C1 segment of cervical spinal cord (tissue), 14 donors: Measurements from ENCODE around the gene WAC.
A peak's percentile ranks its signal among the peaks of the same experiment; 100 is the strongest.

ENCODE experiments used
- DNase-seq, 14 donors: peaks; one replicate each; lab custom pipeline; 2025; lab: John Stamatoyannopoulos, UW

WAC gene

DNA sequence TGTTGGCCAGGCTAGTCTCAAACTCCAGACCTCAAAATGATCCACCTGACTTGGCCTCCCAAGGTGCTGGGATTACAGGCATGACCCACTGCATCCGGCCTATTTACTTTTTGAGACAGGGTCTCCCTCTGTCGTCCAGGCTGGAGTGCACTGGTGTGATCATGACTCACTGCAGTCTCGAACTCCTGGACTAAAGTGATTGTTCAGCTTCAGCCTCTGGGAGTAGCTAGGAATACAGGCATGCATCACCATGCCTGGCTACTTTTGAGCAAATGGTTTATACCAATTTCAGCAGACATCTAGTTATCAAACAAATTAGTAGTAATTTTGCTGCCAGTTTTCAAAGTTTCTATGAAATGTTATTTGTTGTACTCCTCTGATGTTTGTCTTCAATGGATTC, 2.2 kb upstream of the WAC start:
- DNase-seq = no peak

DNA sequence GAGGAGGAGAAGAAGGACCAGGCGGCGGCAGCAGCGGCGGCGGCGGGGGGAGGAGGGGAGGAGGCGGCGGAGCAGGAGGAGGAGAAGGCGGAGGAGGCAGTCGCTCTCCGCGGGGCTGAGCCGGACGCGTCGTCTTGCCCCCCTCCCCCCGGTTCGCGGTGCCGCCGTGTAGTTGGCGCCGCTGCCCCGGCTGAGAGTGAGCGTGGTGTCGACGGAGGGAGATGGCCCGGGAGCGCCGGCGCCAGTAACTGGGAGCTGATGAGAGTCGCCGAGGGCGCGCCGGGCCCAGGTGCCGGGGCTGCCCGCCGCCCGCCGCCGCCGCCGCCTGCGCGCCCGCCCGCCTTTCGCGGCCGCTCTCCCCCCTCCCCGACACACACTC, 257 bp downstream of the WAC start:
- DNase-seq = no peak

DNA sequence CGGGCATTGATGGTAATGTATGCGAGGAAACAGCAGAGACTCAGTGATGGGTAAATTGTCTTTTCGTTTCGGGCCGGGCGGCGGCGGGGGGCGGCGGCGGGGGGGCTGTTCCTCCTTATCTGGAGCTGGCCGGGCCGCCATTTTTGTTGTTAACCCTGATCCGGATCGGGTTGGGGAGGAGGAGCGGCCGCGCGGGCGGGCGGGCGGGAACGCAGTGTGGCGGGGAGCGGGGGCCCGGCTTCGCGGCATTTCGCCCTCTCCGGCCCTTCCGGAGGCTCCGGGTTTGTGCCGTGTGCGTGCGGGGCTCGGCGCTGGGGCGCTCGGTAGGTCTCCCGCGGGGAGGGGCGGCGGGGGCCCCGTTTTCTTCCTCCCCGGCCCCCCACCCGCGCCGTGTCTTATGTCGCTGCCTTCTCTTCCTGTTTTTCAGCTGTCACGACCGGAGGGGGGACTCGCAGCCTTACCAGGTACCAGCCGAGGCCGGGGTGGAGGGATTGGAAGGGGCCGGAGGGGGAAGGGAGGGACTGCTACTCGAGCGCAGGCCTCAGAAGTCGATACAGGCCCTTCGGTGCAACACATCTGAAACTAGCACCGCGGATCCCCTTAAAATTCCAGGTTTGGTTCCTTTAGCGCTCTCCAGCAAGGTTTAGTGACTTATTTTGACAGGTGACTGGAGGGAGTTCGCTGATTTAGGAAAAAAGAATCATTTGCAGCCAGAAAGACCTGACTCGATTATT, 820 bp downstream of the WAC start:
- DNase-seq = peak in 12 of 14 donors; percentile 47 to 86 (median 70)

DNA sequence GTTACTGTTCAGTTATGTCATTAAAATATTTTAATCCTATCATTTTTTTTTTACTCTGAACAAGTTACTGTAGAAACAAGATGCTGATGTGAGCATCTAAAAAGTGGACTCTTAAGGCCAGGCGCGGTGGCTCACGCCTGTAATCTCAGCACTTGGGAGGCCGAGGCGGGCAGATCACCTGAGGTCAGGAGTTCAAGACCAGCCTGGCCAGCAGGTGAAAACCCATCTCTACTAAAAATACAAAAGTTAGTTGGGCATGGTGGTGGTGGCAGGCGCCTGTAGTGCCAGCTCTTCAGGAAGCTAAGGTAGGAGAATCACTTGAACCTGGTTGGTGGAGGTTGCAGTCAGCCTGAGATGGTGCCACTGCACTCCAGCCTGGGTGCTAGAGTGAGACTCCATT, 2.9 kb downstream of the WAC start:
- no peak for DNase-seq

DNA sequence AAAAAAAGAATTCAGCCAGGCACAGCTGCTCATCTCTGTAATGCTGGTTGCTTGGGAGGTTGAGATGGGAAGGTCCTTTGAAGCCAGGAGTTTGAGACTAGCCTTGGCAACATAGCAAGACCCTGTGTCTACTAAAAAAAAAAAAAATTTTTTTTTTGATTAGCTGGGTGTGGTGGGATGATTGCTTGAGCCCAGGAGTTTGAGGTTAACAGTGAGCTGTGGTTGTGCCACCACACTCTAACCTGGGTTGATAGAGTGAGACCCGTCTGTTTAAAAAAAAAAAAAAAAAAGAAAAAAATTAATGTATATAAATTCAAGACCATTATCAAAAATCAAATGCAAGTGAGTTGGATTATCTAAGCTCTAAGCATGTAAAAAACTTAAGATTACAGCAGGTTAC, 5.7 kb downstream of the WAC start:
- no peak for DNase-seq

DNA sequence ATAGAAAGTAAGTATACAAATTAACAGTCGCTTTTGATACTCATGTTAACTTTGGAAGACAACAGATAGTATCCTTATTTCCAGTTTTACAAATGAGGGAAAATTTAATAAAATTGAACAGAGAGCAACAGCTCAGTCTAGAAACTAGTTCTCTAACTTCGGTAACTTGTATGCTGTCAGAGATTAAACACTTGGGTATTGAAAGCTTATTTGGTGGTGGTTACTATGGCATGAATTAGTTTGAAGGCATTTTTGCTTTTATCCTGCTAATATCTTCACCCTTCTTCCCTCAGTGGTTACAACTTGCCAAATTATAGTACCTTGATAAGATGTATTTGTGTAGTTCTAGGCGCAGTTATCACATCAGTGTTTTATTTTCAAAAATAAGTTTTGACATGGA, 7.2 kb downstream of the WAC start:
- no peak for DNase-seq

DNA sequence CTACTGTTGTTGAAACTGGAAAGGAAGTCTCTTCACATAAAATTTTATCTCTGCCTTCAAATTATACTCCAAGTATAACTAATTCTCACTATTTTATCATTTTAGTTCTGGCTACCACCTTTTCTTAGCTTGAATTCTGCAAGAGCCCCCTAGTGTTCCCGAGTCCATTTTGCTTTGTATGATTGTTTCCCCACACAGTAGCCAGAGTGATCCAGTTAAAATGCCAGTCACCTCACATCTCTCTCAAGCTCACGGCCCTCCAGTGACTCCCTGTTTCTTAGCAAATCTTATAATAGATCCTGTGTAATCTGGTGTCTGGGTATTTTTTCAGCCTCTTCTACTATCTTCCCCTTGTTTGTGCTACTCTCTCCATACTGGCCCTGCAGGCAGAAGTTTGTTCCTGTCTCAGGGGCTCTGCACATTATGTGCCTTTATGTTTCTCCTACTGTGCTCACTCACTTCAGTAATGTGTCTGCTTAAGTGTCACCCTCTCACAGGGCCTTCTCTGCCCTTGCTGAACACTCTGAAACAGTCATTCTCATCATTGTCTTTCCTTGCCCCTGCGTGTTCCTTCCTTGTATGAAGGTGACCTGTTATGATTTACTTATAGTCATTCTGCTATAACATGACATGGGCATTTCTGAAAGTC, 8.9 kb downstream of the WAC start:
- no peak for DNase-seq

DNA sequence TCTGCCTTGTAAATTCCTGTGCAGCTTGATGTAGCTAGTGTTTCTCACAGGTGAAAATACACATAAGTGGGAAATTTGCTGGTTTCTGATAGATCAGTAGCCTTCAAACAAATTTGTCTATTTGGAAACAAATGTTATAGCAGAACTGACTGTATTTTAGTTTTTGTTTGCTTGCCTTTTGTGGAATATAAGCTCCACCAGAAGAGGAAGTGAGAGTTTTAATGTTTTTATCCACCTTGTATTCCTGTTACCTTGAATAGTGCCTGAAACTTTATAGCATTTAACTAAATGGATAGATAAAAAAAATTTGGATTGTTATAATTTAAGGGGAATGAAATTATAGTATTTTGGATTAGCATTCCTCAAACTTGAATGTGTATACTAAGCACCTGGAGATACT, 9.8 kb downstream of the WAC start:
- no peak for DNase-seq

DNA sequence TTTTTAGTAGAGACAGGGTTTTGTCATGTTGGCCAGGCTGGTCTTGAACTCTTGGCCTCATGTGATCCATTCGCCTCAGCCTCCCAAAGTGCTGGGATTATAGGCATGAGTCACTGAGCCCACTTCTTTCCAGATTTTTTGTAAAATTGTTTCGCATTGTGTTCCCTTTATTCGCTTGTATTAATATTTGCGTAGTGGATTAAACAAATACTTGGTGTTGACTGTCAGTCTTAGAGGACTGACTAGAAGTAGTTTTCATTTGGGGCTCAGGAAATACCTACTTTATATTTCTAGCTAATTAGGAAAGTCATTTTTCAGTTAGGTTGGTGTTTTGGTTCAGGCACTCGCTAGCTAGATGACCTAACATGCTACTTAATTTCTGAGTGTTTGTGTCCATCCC, 11.1 kb downstream of the WAC start:
- no peak for DNase-seq

DNA sequence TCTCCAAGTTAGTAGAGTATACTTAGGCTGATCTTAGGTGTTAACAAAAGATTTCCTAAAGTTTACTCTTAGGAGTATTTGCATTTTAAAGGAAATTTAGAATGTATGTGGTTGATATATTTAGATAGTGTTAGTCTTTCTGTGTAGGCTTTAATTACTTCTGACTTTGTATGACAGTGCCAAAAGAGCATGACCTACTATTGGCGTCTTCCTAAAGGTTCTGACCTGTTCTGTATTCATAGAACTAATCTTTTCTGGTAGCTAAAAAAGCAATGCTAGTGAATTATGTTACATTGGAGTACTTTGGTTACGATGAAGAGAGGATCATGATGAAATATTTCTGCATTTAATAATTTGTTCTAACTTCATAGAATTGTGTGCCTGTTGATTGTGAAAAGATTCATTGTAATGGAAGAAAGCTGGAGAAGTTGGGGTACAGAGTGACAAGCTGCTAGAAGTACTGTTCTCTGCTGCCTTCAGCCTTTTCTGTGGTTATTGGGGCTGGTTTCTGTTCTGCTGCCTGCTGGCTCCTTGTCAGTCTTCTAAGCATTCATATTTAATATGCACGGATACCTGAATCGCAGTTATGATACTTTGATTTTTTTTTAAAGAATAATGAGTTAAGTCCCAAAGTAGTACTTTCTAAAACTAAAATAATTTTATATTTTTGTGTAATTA, 13.2 kb downstream of the WAC start:
- no peak for DNase-seq

DNA sequence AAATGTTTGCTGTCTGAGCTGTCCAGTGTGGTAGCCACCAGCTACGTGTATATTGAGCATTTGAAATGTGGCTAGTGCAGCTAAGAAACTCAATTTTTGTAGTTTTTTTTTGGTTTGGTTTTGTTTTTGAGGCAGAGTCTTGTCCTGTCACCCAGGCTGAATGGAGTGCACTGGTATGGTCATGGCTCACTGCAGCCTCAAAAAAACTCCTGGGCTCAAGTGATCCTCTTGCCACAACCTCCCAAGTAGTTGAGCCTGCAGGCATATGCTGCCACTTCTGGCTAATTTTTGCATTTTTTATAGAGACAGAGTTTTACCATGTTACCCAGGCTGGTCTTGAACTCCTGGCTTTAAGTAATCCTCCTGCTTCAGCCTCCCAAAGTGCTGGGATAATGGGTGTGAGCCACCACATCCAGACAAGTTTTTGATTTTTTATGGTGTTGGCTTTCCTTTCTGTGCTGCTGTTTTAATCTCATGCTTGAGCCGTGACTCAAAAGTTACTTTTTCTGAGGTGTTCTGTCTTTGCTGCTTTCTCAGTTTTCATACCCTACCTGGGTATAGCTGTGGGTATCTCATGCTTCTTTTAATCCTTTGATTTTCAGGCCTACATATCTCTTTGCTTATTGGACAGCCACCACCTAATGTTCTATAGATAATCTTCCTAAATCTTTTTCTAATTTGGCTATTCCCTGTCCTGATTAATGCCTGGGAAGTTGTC, 16.0 kb downstream of the WAC start:
- DNase-seq = no peak

DNA sequence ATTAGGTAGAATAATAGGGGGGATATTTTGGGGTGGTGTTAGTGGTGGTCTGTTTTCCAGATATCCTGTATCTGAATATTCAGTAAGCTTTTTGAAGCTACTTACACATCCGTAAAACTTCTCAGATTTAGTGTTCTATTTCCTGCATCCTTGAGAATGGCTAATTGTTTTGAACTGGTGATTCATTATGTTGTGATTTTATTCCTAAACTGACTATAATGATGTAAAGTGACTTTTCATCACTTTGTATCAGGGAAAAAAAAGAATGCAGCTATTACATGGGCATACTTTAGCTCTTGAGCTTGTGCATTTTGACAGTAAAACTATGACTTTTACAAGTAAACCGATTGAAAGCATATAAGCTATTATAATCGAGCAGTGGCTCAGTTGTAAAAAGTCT, 18.2 kb downstream of the WAC start:
- no peak for DNase-seq

DNA sequence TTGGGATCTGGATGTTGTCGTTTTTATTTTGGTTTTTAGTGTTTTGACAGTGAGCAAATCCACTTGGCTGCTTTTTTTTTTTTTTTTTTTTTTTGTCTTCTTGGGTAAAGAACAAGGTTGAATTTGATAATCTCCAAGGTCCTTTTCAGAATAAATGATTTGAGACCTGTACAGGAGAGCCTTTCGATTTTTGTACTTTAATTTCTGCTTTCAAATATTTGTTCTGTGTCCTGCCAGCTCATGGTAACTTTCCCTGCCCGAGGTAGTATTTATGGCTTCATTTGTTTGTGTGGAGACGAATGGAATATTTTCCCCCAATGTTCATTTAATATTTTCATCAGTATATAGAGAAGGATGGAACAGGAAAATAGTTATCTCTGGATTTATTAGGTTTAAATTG, 19.9 kb downstream of the WAC start:
- DNase-seq = no peak

DNA sequence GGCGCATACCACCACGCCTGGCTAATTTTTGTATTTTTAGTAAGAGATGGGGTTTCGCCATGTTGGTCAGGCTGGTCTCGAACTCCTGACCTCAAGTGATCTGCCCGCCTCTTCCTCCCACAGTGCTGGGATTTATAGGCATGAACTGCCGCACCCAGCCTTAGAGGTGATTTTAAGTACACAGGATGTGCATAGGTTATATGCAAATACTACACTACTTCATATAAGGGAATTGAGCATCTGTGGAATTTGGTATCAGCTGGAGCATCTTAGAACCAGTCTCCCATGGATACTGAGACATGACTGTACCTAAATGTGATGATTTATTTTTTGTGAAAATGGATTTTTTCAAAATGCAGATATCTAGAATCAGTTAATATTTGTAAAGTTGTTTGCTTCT, 21.1 kb downstream of the WAC start:
- DNase-seq = no peak

DNA sequence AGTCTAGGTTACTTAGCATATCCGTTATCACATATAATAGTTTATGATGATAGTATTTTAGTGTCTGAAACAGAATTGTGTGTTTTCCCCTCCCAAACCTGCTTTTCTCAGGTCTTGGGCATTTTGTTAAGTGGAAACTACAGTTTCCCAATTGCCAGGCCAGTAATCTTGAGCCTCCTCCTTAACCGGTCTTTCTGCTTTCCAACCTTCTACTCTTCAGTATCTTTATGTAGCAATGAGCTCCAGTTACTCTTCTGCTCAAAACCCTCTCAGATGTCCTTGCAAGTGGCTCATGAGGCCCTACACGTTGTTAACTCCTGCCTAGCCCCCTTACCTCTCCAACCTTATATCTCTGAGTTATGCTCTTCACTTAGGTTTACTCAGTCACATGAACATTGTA, 22.0 kb downstream of the WAC start:
- no peak for DNase-seq

DNA sequence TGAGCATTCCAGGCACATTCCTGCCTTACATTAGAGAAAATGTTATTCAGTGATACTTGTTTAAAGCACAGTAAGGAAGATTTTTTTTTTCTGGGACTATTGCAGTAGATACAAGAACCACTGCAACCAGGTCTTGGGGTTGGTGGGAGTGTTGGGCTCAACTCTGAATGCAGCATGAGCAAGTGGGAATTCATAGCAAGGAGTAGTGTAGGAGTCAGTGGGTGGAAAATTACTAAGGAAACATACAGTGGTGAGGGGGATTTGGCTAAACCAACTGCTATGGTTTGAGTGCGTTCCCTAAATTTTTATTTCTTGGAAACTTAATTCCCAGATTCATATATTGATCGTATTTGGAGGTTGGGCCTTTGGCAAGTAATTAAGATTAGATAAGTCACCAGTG, 22.4 kb downstream of the WAC start:
- no peak for DNase-seq

DNA sequence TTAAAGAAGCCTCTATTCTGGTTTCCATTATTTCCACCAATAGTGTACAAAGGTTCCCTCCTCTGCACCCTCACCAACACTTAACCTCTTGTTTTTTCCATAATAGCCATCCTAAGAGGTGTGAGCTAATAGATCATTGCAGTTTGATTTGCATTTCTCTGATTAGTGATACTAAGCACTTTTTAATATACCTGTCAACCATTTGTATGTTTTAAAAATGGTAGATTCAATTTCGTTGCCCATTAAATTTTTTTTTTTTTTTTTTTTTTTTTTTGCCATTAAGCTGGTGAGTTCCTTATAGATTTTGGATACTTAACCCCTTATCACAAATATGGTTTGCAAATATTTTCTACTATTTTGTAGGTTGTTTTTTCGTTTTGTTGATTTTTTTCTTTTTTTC, 23.2 kb downstream of the WAC start:
- no peak for DNase-seq

DNA sequence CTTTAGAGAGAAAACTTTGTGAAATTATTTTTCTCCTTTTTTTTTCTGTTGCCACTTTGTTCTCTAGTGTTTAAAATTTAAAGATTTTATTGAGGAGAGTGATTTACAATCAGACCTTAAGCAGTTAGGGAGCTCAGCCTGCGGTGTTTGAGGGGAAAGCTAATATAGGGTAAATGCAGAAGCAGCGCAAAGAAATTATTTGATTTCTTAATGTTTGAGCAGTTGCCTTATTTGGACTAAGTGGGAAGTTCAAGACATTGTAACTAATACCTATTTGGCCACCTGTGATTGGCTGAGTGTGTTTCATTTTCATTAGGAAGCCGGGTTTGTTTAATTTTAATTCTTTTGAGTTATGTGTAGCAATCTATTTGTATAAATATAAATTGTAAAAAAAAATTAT, 25.3 kb downstream of the WAC start:
- DNase-seq = no peak

DNA sequence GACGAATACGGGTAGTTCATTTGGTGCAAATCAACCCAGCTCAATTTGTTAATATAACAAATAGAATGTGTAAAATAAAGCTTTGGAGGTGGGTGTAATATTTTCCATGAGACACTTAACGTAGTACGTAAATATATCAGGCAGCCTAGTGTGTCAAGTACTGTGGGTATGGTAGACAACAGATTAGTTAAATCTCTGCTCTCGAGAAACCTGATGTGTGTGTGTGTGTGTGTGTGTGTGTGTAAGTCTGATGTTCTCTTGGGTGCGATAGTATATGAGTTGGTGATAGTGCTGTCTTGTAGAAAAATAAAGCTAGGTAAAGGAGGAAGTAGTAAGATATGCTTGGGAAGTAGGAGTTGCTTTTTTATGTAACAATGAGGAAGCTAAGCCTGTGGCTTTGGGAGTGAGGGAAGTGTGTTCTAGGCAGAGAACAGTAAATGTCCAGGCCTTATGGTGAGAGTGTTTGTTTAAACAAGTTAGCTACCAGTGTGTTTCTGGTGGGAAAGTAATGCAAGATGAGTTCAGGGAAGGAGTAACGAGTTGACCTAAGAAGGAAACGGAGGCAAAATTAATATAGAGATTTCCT, 26.1 kb downstream of the WAC start:
- no peak for DNase-seq

DNA sequence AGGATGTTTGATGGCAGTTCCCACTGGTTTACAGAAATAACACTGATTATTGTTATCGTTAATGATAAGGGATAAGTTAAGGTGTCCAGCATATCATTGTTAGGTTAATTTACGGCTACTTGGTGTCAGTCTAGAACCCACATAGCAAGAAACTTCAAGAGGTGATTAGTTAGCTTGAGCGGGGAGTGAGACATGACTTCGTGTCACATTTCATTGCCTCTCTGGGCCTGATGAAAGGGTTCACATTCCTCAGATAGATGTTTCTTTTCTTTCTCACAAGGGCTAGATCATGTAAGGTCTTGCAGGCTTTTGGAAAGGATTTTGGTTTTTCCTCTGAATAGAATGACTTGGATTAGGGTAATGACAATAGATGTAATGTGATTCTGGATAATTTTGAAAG, 26.7 kb downstream of the WAC start:
- no peak for DNase-seq

DNA sequence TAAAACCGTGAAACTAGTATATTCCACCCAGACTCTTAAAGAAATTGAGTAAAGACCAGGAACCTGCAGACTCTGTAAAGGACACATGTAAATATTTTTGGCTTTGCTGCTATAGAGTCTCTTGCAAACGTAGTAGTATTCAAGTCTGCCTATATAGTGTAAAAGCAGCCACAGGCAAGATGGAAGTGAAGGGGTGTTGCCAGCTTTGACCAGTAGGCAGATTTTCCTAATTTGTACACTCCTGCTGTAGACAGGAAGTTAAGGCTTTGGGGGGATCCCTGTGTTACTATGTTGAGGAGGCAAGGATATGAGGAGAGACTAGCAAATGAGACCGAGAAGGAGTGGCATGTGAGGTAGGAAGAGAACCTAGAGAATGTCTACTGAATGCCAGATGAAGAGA, 27.7 kb downstream of the WAC start:
- no peak for DNase-seq

DNA sequence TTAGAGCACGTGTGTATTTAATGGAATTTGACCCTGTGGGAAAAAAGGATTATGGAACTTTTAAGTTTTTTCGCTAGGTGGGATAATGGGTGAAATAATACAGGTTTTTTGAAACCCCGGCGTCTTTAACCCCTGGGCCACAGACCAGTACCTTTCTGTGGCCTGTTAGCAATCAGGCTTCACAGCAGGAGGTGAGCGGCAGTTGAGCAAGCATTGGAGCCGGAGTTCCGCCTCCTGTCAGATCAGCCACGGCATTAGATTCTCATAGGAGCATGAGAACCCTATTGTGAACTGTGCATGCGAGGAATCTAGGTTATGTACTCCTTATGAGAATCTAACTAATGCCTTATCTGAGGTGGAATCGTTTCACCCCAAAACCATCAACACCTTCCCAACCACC, 28.6 kb downstream of the WAC start:
- peak in 1 of 14 donors; percentile 52 for DNase-seq
